OCI-LY7 (cell line): ENCODE measurements around the gene TMEM109.

Source experiments
- EZH2phosphoT487 ChIP-seq: fragments of 200-600 bp; sonication (generic); IDR thresholded peaks from 2 replicates; pipeline ENCODE4 v1.6.1; 2018; ENCODE audit warnings: low read depth, borderline replicate concordance, mild to moderate bottlenecking, mixed run types, antibody characterized with exemption, low read length, moderate library complexity, mixed read lengths
- TF ChIP-seq, protein P1 (sequence below): fragments of 200-600 bp; sonication (generic); conservative IDR thresholded peaks from 2 replicates; pipeline ENCODE4 v1.5.1; 2014; ENCODE audit warnings: mild to moderate bottlenecking, antibody characterized with exemption, low read length, moderate library complexity, mixed read lengths

DNA sequence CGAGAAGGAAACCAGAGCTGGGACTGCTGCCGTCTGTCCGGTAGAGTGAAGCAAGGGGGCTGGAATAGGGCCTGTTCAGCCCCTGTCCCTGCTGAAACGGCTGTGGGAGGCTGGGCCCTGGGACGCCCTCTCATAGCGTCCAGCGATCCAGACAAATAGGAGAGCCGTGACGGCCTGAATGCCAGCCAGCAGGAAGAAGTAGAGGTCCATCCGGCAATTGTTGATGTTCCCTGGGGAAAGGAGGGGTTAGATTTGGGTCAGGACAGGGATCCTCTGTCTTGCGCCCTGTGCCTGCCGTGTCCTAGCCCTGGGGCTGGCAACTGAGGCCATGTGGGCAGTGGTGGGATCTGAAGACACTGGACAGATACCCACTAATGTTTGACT is 23.2 kb downstream of the TMEM109 start:
- TF ChIP-seq EZH2phosphoT487: no peak
- TF ChIP-seq, protein P1, sequence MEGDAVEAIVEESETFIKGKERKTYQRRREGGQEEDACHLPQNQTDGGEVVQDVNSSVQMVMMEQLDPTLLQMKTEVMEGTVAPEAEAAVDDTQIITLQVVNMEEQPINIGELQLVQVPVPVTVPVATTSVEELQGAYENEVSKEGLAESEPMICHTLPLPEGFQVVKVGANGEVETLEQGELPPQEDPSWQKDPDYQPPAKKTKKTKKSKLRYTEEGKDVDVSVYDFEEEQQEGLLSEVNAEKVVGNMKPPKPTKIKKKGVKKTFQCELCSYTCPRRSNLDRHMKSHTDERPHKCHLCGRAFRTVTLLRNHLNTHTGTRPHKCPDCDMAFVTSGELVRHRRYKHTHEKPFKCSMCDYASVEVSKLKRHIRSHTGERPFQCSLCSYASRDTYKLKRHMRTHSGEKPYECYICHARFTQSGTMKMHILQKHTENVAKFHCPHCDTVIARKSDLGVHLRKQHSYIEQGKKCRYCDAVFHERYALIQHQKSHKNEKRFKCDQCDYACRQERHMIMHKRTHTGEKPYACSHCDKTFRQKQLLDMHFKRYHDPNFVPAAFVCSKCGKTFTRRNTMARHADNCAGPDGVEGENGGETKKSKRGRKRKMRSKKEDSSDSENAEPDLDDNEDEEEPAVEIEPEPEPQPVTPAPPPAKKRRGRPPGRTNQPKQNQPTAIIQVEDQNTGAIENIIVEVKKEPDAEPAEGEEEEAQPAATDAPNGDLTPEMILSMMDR: no peak
